ENCODE data around the gene AADACL4.
A peak's percentile ranks its signal among the peaks of the same experiment; 100 is the strongest.

Gene AADACL4

DNA sequence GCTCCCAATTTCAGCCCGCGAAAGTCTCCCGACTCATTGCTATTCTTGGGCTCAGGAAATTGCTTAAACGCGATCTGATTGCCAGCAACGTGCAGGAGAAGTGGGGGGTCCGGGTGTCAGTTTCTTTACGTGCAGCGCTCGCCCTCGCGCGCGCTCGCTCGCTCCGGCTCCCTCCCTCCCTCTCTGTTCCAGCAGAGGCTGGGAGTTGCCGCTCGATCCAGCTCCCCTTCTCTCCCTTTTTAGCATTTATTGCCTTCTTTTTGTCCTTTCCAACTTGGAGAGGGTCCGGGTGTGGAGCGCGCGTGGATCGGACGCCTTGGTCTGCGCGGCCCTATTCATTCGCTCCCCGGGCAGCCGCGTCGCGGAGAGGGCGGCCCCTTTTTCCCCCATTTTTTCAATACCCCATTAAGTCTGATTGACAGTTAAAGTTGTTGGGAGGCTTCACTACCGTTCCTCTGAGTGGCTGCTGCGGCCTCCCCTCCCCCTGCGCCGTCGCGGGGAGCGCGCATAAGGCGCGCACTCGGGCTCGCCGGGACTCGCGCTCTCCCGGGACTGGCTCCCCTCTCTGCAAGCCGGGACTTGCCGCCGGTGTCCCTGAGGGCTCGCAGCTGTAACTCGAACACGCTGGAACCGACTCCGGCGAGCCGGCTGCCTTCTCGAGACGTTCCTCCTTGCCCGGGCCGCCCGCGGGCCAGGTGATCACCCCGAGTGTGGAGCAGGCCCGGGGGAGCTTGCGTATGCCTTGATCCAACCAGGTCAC lies 25.8 kb upstream of the AADACL4 start, which contains the start of gene DHRS3:
TSS of gene DHRS3 (minus strand) at position 310 of the 760 bp plus-strand sequence. CDS start 862 bp downstream, outside the sequence.
- Mint-ChIP-seq H3K36me3 (ENCODE audit: low read depth) (peaks cover 24% of the 10 kb centered on the region), H3K27ac (peak within 1 kb of the TSS; percentile 96), H3K27me3 (ENCODE audit: low read depth) (peaks cover 5% of the 10 kb centered on the region), H3K4me3 (peak within 1 kb of the TSS; percentile 99), H3K9me3 (no peaks in the 10 kb centered on the region), H3K4me1 (ENCODE audit: low read depth) (peaks cover 57% of the 10 kb centered on the region)

DNA sequence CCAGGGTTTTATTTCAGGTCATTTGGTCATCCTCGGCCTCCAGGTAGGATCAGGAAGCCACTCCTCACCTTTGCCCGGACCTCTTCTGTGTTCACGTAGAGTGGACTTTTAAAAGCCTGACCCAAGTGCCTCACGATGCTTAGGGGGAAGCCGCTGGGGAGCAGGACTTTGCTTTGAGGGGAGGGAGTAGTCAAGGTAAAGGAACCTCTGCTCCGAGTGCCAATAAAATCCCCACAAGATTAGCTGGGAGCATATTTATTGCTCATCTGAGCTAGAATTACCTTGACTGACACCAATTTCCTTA lies 25.3 kb upstream of the AADACL4 start:
- Mint-ChIP-seq H3K27me3 (ENCODE audit: low read depth) (peaks cover 5% of the 10 kb centered on the region), H3K4me1 (ENCODE audit: low read depth) (peaks cover 51% of the 10 kb centered on the region), H3K9me3 (no peaks in the 10 kb centered on the region), H3K4me3 (peak overlapping the region; percentile 99), H3K36me3 (ENCODE audit: low read depth) (peaks cover 20% of the 10 kb centered on the region), H3K27ac (peak overlapping the region; percentile 96)

GRCh38 chr1:12618965-12619791 lies 24.7 kb upstream of the AADACL4 start:
- Mint-ChIP-seq H3K4me1 (ENCODE audit: low read depth) (peaks cover 50% of the 10 kb centered on the region), H3K27me3 (ENCODE audit: low read depth) (peaks cover 5% of the 10 kb centered on the region), H3K4me3 (peak overlapping the region; percentile 99), H3K27ac (peak overlapping the region; percentile 96), H3K36me3 (ENCODE audit: low read depth) (peaks cover 20% of the 10 kb centered on the region), H3K9me3 (no peaks in the 10 kb centered on the region)

GRCh38 chr1:12619792-12620487 lies 23.9 kb upstream of the AADACL4 start:
- Mint-ChIP-seq H3K4me1 (ENCODE audit: low read depth) (peaks cover 43% of the 10 kb centered on the region), H3K27ac (peak overlapping the region; percentile 35), H3K4me3 (peak overlapping the region; percentile 99), H3K27me3 (ENCODE audit: low read depth) (peaks cover 5% of the 10 kb centered on the region), H3K36me3 (ENCODE audit: low read depth) (peaks cover 14% of the 10 kb centered on the region), H3K9me3 (no peaks in the 10 kb centered on the region)

- H3K27me3 Mint-ChIP-seq (ENCODE audit: low read depth): peaks cover 5% of the 10 kb centered on the region
- peaks cover 11% of the 10 kb centered on the region for H3K36me3 Mint-ChIP-seq (ENCODE audit: low read depth)
- no peaks in the 10 kb centered on the region for H3K9me3 Mint-ChIP-seq
- peaks cover 40% of the 10 kb centered on the region for H3K4me1 Mint-ChIP-seq (ENCODE audit: low read depth)
- H3K27ac Mint-ChIP-seq: peak overlapping the region; percentile 35
- peak overlapping the region; percentile 99 for H3K4me3 Mint-ChIP-seq
Measured at GRCh38 chr1:12620488-12620865, 23.4 kb upstream of the AADACL4 start.

DNA sequence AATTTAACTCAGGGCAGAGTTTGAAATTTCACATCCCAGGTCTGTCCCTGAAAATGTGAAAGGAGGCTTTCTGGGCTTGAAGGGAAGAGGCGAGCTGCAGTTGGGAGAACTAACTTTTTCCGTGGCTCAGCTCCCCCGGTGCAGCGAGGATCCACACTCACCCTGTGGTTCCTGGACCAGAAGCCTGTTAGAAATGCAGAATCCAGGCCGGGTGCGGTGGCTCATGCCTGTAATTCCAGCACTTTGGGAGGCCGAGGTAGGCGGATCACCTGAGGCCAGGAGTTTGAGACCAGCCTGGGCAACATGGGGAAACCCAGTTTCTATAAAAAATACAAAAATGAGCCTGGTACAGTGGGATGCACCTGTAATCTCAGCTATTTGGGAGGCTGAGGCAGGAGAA lies 23.0 kb upstream of the AADACL4 start:
- H3K9me3 Mint-ChIP-seq: no peaks in the 10 kb centered on the region
- H3K4me3 Mint-ChIP-seq: no peak overlapping the region
- peaks cover 7% of the 10 kb centered on the region for H3K36me3 Mint-ChIP-seq (ENCODE audit: low read depth)
- H3K27me3 Mint-ChIP-seq (ENCODE audit: low read depth): peaks cover 5% of the 10 kb centered on the region
- H3K27ac Mint-ChIP-seq: no peak overlapping the region
- peaks cover 36% of the 10 kb centered on the region for H3K4me1 Mint-ChIP-seq (ENCODE audit: low read depth)

GRCh38 chr1:12621346-12622335 lies 22.2 kb upstream of the AADACL4 start:
- Mint-ChIP-seq H3K36me3 (ENCODE audit: low read depth) (peaks cover 5% of the 10 kb centered on the region), H3K27me3 (ENCODE audit: low read depth) (peaks cover 9% of the 10 kb centered on the region), H3K9me3 (no peaks in the 10 kb centered on the region), H3K27ac (no peak overlapping the region), H3K4me1 (ENCODE audit: low read depth) (peaks cover 33% of the 10 kb centered on the region), H3K4me3 (no peak overlapping the region)

DNA sequence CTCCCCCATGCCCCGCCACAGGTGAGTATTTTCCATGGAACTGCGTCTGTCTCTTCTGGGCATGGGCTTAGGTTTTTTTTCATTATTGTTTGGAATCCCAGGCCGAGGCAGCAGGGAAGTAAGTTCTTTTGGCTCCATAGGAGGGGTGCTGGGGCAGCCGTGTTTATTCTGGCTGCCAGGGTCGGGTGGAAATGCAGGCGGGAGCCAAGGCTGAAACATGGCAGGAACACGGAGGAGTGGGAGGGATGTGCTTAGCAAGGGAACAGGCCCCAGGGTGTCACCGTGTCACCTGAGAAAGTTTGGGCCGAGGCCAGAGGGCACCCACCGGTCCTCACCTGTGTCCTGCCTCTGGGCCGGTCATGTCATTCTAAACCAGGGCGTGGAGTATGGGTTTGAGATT lies 21.4 kb upstream of the AADACL4 start:
- Mint-ChIP-seq H3K4me1 (ENCODE audit: low read depth) (peaks cover 35% of the 10 kb centered on the region), H3K27ac (no peak overlapping the region), H3K36me3 (ENCODE audit: low read depth) (peaks cover 3% of the 10 kb centered on the region), H3K4me3 (no peak overlapping the region), H3K9me3 (no peaks in the 10 kb centered on the region), H3K27me3 (ENCODE audit: low read depth) (peaks cover 8% of the 10 kb centered on the region)

GRCh38 chr1:12625276-12625675 lies 18.6 kb upstream of the AADACL4 start:
- Mint-ChIP-seq H3K27me3 (ENCODE audit: low read depth) (peaks cover 16% of the 10 kb centered on the region), H3K9me3 (no peaks in the 10 kb centered on the region), H3K27ac (no peak overlapping the region), H3K4me3 (no peak overlapping the region), H3K4me1 (ENCODE audit: low read depth) (peaks cover 12% of the 10 kb centered on the region), H3K36me3 (ENCODE audit: low read depth) (no peaks in the 10 kb centered on the region)

DNA sequence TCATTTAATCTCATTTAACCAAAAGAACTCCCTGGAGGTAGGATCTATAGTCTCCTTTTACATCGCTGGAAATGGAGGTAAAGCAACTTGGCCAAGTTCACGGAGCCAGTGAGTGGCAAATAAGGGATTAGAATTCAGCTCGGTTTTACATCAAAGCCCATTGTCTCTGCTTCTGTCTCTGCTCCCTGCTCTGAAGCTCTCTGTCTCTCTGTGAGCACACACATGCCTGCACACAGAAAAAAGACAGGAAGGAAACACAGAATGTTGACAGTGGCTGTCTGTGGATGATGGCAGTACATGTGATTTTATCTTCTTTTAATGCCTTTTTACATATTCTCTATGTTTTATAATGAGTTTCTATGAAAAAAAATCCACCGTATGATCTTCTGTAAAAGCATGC lies 17.0 kb upstream of the AADACL4 start:
- peaks cover 6% of the 10 kb centered on the region for H3K4me1 Mint-ChIP-seq (ENCODE audit: low read depth)
- no peaks in the 10 kb centered on the region for H3K9me3 Mint-ChIP-seq
- peaks cover 16% of the 10 kb centered on the region for H3K27me3 Mint-ChIP-seq (ENCODE audit: low read depth)
- H3K36me3 Mint-ChIP-seq (ENCODE audit: low read depth): no peaks in the 10 kb centered on the region
- H3K4me3 Mint-ChIP-seq: no peak overlapping the region
- no peak overlapping the region for H3K27ac Mint-ChIP-seq

GRCh38 chr1:12627296-12627695 lies 16.6 kb upstream of the AADACL4 start:
- Mint-ChIP-seq H3K27me3 (ENCODE audit: low read depth) (peaks cover 16% of the 10 kb centered on the region), H3K4me3 (no peak overlapping the region), H3K9me3 (no peaks in the 10 kb centered on the region), H3K36me3 (ENCODE audit: low read depth) (no peaks in the 10 kb centered on the region), H3K27ac (no peak overlapping the region), H3K4me1 (ENCODE audit: low read depth) (peaks cover 4% of the 10 kb centered on the region)

DNA sequence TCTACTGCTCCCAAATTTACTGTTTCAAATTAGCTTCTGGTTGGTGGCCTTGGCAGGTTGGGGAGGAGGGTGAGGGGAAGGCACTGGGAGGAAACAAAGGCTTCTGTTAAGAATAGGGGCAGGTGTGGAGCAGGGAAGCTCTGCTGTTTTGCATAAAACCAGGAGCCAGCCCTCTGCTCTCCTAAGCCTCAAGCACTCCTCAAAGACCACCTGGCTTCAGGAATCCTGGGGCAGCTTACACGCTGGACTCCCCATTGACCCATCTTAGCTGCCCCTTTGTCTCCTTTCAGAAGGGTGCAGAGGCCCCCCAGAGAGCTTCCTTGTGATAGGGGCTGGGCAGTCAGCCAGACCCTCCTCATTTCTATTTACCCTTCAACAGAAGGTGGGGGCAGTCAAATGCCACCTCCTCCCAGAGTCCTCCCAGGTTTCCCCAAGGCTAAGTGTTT lies 14.4 kb upstream of the AADACL4 start:
- Mint-ChIP-seq H3K9me3 (no peaks in the 10 kb centered on the region), H3K27me3 (ENCODE audit: low read depth) (peaks cover 21% of the 10 kb centered on the region), H3K27ac (no peak overlapping the region), H3K4me1 (ENCODE audit: low read depth) (peaks cover 5% of the 10 kb centered on the region), H3K4me3 (no peak overlapping the region), H3K36me3 (ENCODE audit: low read depth) (no peaks in the 10 kb centered on the region)

DNA sequence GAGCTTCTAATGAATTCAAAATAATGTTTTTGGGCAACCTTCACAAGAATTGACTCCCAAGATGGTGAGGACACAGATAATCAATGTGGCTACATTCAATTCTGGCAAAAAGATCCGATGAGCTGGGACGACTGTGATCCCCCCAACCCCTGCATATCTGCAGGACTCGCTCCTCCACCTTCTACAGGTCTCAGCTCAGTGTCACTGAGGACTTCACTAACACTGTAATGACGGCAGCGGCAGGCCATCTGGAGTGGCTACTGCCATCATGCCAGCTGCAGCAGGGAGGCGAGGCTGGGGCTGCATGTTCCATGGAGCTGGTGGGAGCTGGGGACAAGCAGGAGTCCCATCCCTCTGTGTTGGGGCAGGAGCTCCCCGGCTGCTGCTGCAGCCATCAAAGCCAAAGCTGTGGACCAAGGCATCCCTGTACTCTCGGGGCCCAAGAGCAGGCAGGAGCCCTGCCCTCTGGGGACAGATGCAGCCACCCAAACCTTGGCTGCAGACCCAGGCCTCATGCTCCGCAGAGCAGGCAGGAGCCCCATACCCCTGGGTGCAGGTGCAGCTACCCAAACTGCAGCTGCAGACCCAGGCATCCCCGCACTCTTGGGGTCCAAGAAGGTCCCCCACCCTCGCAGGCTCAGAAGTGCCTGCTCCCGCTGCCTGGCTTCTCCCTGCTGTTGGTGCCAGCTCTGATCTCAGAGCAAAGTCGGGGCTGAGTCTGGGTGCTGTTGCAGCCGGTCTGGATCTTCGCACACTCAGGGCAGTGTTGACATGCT lies 13.7 kb upstream of the AADACL4 start:
- H3K36me3 Mint-ChIP-seq (ENCODE audit: low read depth): no peaks in the 10 kb centered on the region
- H3K4me1 Mint-ChIP-seq (ENCODE audit: low read depth): peaks cover 5% of the 10 kb centered on the region
- H3K4me3 Mint-ChIP-seq: no peak overlapping the region
- peaks cover 21% of the 10 kb centered on the region for H3K27me3 Mint-ChIP-seq (ENCODE audit: low read depth)
- H3K27ac Mint-ChIP-seq: no peak overlapping the region
- H3K9me3 Mint-ChIP-seq: no peaks in the 10 kb centered on the region
